HEK293 (cell line): ENCODE data around the gene CDK17.

Experiments used
- YY1 ChIP-seq: fragments of 450-650 bp; formaldehyde crosslinking; IDR thresholded peaks from 2 replicates; pipeline ENCODE4 v1.5.1; 2018; ENCODE audit warnings: missing biosample characterization, missing genetic modification characterization
- ZBTB49 ChIP-seq: fragments of 450-650 bp; formaldehyde crosslinking; IDR thresholded peaks from 2 replicates; pipeline ENCODE4 v1.5.1; 2016; ENCODE audit warnings: missing biosample characterization, missing genetic modification characterization, low read depth
- ZBTB7A ChIP-seq: fragments of 450-650 bp; formaldehyde crosslinking; IDR thresholded peaks from 2 replicates; pipeline ENCODE4 v1.5.1; 2016; ENCODE audit warnings: low read depth, missing biosample characterization, missing genetic modification characterization
- ZNF350 ChIP-seq: fragments of 450-650 bp; formaldehyde crosslinking; IDR thresholded peaks from 2 replicates; pipeline ENCODE4 v1.5.0; 2017; ENCODE audit warnings: missing biosample characterization, mild to moderate bottlenecking, missing genetic modification characterization
- ZSCAN16 ChIP-seq: fragments of 450-650 bp; formaldehyde crosslinking; IDR thresholded peaks from 2 replicates; pipeline ENCODE4 v1.5.1; 2016; ENCODE audit warnings: missing biosample characterization, missing genetic modification characterization
- TF ChIP-seq, protein P1 (sequence below): fragments of 450-650 bp; formaldehyde crosslinking; IDR thresholded peaks from 2 replicates; pipeline ENCODE4 v1.5.1; 2016; ENCODE audit warnings: missing biosample characterization, missing genetic modification characterization
- TF ChIP-seq, protein P2 (sequence below): fragments of 450-650 bp; formaldehyde crosslinking; IDR thresholded peaks from 2 replicates; pipeline ENCODE4 v1.5.1; 2016; ENCODE audit warnings: missing biosample characterization, missing genetic modification characterization

- TF ChIP-seq YY1 (no peak), ZSCAN16 (tag by site-specific recombination) (no peak), ZBTB7A (tag by site-specific recombination) (no peak), ZBTB49 (tag by site-specific recombination) (no peak), ZNF350 (tag by site-specific recombination) (no peak)
- TF ChIP-seq, protein P1, sequence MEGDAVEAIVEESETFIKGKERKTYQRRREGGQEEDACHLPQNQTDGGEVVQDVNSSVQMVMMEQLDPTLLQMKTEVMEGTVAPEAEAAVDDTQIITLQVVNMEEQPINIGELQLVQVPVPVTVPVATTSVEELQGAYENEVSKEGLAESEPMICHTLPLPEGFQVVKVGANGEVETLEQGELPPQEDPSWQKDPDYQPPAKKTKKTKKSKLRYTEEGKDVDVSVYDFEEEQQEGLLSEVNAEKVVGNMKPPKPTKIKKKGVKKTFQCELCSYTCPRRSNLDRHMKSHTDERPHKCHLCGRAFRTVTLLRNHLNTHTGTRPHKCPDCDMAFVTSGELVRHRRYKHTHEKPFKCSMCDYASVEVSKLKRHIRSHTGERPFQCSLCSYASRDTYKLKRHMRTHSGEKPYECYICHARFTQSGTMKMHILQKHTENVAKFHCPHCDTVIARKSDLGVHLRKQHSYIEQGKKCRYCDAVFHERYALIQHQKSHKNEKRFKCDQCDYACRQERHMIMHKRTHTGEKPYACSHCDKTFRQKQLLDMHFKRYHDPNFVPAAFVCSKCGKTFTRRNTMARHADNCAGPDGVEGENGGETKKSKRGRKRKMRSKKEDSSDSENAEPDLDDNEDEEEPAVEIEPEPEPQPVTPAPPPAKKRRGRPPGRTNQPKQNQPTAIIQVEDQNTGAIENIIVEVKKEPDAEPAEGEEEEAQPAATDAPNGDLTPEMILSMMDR: no peak
- TF ChIP-seq, protein P2, sequence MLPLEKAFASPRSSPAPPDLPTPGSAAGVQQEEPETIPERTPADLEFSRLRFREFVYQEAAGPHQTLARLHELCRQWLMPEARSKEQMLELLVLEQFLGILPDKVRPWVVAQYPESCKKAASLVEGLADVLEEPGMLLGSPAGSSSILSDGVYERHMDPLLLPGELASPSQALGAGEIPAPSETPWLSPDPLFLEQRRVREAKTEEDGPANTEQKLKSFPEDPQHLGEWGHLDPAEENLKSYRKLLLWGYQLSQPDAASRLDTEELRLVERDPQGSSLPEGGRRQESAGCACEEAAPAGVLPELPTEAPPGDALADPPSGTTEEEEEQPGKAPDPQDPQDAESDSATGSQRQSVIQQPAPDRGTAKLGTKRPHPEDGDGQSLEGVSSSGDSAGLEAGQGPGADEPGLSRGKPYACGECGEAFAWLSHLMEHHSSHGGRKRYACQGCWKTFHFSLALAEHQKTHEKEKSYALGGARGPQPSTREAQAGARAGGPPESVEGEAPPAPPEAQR (tag by site-specific recombination): no peak
These were observed 140.0 kb downstream of the CDK17 start for GRCh38 chr12:96260231-96260630.
